Hepatocyte (in vitro differentiated cells): ENCODE measurements around the gene SPP1.

ENCODE experiments used
- CTCF ChIP-seq: fragments of 200-600 bp; sonication (generic); IDR thresholded peaks from 2 replicates; pipeline ENCODE4 v1.5.1; 2016; ENCODE audit warnings: antibody characterized with exemption, mild to moderate bottlenecking; ENCODE audit not compliant: poor library complexity
- EZH2phosphoT487 ChIP-seq: fragments of 200-600 bp; sonication (generic); IDR thresholded peaks from one replicate; pipeline ENCODE4 v1.6.1; 2018; ENCODE audit warnings: antibody characterized with exemption, mild to moderate bottlenecking, low read depth, moderate library complexity; ENCODE audit not compliant: unreplicated experiment, severe bottlenecking

- no peak for TF ChIP-seq CTCF
- TF ChIP-seq EZH2phosphoT487 = no peak
These were observed 19.0 kb upstream of the SPP1 start for GRCh38 chr4:87956501-87956900.
